ENCODE results near the gene GGT6.

- TF ChIP-seq POLR2A (IDR thresholded peaks at IDR 0.05) (no peak), POLR2AphosphoS5 (IDR thresholded peaks at IDR 0.05) (no peak), CTCF (IDR thresholded peaks at IDR 0.05) (no peak)
These were observed 13.3 kb upstream of the GGT6 start for GRCh38 chr17:4573669-4574068.
